Measurements from ENCODE around the gene ACSL3.
A peak's percentile ranks its signal among the peaks of the same experiment; 100 is the strongest.

Gene ACSL3

DNA sequence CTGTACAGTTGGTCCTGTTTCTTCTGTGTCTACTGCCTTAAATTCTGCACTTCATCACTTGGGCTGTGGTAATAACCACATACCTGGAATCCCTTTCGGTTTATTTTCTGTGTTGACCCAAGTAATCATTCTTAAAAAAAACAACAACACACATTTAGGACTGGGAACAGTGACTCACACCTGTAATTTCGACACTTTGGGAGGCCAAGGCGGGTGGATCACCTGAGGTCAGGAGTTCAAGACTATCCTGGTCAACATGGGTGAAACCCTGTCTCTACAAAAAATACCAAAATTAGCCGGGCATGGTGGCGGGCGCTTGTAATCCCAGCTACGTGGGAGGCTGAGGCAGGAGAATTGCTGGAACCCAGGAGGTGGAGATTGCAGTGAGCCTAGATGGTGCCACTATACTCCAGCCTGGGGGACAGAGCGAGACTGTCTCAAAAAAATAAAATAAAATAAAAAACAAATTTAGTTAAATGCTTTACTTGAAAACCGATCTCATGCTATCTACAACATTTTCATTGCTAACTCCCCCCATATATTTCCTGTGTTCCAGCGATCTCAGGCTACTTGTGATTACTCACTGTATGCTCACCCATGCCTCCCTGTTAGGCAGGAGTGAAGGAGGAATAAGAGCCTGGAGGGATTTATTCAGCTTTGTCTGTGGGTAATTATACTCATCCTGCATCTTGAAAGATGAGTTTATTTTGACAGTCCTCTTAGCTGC is 18.2 kb downstream of the ACSL3 start:
- no peak for DNase-seq (ENCODE audit: low read depth, low spot score)

DNA sequence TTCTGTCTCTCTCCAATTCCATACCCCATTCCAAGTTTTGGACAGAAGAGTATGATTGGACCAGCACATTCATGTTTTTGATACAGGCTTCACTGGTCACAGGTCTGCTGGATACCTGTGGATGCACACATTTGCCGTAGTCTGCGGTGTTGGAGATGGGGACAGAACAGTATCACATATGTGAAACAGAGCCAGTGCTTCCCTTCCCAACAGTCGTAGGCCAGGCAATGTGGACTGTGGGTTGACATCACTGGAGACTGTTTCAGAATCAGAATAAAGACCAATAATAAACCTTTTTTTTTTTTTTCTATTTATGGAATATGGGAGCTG is 18.7 kb downstream of the ACSL3 start:
- no peak for DNase-seq (ENCODE audit: low read depth, low spot score)

DNA sequence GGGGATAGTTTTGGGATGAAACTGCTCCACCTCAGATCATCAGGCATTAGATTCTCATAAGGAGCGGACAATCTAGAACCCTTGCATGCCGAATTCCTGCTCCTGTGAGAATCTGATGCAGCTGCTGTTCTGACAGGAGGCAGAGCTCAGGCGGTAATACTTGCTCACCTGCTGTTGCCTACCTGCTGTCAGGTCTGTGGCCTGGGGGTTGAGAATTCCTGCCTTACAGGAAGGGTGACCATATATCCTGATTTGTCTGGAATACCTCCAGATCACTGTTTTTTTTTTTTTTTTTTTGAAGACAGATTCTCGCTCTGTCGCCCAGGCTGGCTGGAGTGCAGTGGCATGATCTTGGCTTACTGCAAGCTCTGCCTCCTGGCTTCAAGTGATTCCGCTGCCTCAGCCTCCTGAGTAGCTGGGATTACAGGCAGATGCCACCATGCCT is 21.7 kb downstream of the ACSL3 start:
- DNase-seq (ENCODE audit: low read depth, low spot score): peak; percentile 73

DNA sequence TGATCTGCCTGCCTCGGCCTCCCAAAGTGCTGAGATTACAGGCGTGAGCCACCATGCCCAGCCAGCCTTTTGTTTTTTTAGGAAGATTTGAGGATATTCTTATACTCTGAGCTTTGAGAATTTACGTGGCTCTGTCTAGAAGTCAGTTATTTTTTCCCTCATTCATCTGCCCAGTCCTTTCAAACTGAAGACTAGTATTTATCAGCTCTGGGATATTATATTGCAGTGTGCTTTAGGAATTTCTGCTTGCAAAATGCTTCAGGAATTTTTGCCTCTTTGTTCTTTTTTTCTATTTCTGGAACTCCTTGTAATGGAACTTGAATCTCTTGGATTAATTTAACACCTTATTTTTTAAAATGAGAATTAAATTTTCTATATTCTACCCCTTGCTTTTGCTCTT is 22.6 kb downstream of the ACSL3 start:
- no peak for DNase-seq (ENCODE audit: low read depth, low spot score)

DNA sequence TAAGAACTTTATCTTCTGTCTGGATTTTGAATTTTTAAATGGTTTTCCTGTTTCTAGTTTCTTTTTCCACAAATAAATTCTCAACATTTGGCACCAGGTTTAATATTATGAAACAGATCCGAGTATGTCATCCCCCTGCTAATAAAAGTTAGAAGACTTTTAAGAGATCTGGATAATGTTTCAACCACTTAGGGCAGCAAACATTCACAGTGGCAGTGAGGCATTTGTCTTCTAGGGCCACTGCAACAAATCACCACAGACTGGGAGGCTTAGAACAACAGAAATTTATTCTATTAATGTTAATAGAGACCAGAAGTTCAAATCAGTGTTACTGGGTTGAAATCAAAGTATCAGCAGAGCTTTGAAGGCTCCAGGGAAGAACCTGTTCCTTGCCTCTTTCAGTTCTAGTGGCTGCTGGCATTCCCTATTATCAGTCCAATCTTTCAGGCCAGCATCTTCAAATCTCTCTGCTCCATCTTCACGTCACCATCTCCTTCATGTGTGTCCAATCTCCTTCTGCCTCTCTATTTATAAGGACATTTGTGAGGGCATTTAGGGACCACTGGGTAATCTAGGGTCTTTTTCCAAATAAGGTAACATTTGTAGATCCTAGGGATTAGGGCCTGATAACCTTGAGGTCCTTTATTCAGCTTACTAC is 23.4 kb downstream of the ACSL3 start:
- DNase-seq (ENCODE audit: low read depth, low spot score): no peak

DNA sequence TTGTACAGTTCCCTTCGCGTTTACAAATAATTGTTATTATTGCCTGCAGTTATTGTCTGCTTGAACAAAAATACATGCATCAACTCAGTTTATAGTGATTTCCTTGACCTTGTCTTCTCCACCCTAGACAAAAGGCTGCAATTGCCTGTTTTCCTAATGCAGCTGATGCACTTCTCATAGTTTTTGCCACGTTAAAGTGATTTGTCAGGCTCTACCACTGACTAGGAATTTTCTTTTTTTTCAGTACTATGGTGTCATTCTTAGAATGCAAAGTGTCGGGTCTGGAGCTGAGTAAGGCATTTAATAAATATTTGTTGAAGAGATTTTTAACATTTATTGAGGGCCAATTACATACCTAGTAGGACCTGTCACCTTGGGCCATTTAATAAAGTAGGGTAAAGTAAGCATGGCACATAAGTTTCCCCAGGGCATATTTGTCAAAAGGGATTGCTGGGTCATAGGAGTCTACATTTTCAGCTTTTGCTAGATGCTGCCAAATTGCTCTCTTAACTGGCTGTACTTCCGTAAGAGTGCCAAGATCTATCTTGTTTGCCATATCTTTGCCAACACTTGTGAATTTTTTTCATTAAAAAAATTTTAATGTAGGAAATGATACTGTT is 24.1 kb downstream of the ACSL3 start:
- DNase-seq (ENCODE audit: low read depth, low spot score): no peak

- no peak for DNase-seq (ENCODE audit: low read depth, low spot score)
Observed at GRCh38 chr2:222887124-222887523, 26.3 kb downstream of the ACSL3 start.

DNA sequence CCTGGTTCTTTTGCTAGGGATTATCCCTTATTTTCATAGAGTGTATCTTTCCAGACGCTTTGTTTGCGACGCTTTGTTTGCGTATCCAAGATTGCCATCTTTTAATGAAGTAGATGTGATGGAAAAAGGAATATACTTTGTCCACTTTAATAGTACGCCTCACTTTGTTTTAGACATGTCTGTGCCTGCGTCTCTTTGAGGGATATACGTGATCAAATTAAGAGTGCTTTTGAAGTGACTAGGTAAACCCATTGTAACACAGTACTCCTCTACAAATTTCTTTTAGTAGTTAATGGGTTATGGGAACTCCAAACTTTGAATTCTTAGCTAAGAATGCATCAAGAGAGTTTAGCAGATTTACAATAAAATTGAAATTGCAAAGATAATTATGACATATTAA is 27.9 kb downstream of the ACSL3 start:
- no peak for DNase-seq (ENCODE audit: low read depth, low spot score)

DNA sequence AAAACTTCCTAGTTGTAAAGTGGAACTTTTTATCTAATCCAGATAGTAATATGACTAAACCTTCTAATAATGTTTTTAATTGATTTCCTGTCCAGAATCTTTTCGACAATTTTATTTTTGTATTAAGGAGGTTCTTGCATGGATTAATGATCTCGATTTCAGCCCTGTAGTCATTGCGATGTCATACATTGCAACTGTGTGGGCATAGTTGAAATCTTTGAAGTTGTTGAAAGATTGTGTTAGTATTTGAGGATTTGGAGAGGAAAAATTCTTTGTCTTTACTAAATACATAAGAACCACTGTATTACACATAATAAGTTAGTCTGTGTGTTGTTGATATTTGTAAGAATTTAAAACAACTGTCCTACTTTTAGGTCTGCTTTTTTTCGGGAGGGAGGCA is 31.1 kb downstream of the ACSL3 start:
- DNase-seq (ENCODE audit: low read depth, low spot score): no peak

- no peak for DNase-seq (ENCODE audit: low read depth, low spot score)
Observed at GRCh38 chr2:222892321-222892720, 31.5 kb downstream of the ACSL3 start.

DNA sequence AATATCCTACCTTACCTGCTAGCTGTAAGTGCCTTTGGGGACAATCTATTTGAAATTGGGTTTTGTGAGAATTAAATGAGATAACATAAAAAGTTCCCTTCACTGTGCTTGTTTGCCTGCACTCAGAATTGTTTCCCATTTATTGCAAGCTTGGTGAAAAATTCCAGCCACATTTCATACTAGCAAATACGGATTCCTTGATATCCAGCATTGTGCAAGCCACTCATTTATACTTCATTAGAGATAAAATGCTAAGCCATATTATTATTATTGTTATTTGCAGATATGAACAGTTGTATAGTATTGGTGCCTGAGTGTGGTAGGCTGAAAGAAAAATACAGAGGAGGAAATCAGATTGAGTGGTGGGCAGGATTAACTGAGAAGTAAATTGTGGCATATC is 31.9 kb downstream of the ACSL3 start:
- DNase-seq (ENCODE audit: low read depth, low spot score): no peak

DNA sequence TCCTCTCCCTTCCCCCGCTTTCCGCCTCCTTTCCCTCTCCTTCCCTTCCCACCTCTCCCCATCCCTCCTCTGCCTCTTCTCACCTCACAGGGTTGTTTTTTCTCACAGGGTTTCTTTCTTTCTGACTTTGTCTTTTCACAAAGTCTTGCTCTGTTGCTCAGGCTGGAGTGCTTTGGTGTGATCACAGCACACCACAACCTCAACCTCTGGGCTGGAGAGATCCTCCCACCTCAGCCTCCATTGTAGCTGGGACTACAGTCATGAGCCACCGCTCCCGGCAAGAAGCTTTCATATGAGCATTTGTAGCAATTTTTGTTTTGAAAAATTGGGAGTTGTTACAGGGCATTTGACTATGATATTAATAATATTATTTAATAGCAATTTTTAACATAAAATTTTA is 32.9 kb downstream of the ACSL3 start:
- DNase-seq (ENCODE audit: low read depth, low spot score): no peak

- no peak for DNase-seq (ENCODE audit: low read depth, low spot score)
Observed at GRCh38 chr2:222895144-222895543, 34.3 kb downstream of the ACSL3 start.

- DNase-seq (ENCODE audit: low read depth, low spot score): no peak
Observed at GRCh38 chr2:222897898-222898297, 37.1 kb downstream of the ACSL3 start.

DNA sequence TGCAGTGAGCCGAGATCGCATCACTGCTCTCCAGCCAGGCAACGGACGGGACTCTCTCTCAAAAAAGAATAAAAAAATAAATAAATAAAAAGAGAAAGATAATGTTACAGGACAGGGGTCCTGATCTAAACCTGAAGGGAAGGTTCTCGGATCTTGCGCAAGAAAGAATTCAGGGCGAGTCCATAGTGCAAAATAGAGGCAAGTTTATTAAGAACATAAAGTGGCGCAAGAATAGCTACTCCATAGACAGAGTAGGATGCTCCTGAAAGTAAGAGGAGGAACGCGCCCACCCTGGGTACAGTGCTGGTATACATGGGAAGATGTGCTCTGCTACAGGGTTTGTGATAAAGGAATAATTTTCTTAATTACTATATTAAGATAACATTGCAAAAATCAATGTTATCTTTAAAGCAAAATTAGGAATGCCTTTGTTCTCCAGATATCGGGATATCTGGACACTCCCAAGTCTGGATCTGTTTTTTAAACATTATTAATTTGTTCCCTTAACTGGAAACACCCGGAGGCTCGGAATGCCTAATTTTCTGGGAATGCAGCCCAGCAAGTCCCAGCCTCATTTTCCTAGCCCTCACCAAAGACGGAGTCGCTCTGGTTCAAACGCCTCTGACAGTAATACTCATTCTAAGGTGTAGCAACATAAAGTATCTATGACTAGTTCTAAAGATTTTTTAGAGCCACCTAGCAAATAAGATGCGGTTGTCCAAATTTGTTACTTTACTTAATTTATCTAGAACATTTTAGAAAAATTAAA is 38.8 kb downstream of the ACSL3 start:
- DNase-seq (ENCODE audit: low read depth, low spot score): peak; percentile 61

- no peak for DNase-seq (ENCODE audit: low read depth, low spot score)
Observed at GRCh38 chr2:222900354-222900753, 39.5 kb downstream of the ACSL3 start.

DNA sequence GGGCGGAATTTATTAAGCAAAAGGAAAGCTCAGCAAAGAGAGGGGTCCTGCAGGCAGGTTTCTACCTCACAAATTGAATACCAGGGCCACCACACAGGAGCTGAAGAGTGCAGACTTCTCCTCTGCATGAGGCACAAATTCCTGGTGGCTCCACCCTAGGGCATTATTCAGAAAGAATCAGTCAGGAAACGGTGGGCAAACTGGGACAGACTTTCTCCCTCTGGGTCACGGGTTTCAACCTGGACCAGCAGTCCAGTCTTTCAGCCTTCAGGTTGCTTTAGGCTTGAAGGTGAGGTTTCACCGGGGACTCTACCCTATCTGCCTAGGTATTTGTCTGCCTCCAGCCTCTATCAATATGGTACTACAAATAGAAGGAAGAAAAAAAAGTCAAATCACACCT is 41.8 kb downstream of the ACSL3 start:
- peak; percentile 64 for DNase-seq (ENCODE audit: low read depth, low spot score)

- DNase-seq (ENCODE audit: low read depth, low spot score): no peak
Observed at GRCh38 chr2:222903234-222904220, 42.7 kb downstream of the ACSL3 start.

DNA sequence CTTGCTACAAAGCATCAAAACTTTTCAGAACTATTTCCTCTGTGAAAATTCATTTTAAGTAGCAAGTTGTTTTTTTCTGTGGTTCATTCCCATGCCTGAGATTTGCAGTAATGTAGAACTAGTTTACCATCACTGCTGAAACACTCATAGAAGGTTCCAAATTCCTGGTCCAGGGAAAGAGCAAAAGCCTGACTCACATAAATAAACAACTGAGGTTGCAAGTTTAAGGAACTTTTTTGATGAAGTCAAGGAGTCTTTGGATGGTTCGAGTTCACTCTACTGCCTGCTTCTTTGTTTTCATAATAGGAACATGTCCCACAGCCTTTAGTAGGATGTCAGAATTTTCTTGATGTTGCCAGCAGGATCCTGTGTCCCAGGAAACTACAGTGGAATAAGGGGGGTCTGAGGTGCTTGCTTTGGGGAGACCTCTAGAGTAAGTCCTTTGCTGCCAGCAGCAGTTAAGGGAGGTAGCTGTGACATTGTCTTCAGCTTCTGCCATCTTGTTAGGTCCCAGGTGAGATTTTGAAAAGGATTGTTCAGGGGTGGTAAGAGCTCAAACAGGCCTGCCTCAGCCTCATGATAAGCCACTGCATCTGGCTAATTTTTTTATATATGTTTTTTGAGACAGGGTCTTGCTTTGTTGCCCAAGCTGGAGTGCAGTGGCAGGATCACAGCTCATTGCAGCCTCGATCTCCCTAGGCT is 43.9 kb downstream of the ACSL3 start:
- DNase-seq (ENCODE audit: low read depth, low spot score): no peak

GRCh38 chr2:222907048-222907447 is 46.2 kb downstream of the ACSL3 start:
- DNase-seq (ENCODE audit: low read depth, low spot score): no peak

All from ELF-1 (cell line).